Eye (tissue), 1 donor: Measurements from ENCODE around the gene TMEM39A.
A peak's percentile ranks its signal among the peaks of the same experiment; 100 is the strongest.

Source experiments
- DNase-seq: peaks from one replicate; pipeline ENCODE4 v3.0.0-alpha.2; 2015

TMEM39A gene

GRCh38 chr3:119444590-119444989, 18.8 kb downstream of the TMEM39A start:
- no peak for DNase-seq

- no peak for DNase-seq
Measured at GRCh38 chr3:119443179-119443578, 20.2 kb downstream of the TMEM39A start.

GRCh38 chr3:119437691-119438258, 25.6 kb downstream of the TMEM39A start:
- no peak for DNase-seq

- no peak for DNase-seq
Measured at GRCh38 chr3:119436977-119437376, 26.4 kb downstream of the TMEM39A start.

- no peak for DNase-seq
Measured at GRCh38 chr3:119434703-119435102, 28.7 kb downstream of the TMEM39A start.

- no peak for DNase-seq
Measured at GRCh38 chr3:119433613-119434325, 29.6 kb downstream of the TMEM39A start.

- DNase-seq, result peak; percentile 20
Measured at GRCh38 chr3:119428538-119428937, 34.9 kb downstream of the TMEM39A start.

GRCh38 chr3:119427669-119428068, 35.7 kb downstream of the TMEM39A start:
- DNase-seq, result peak; percentile 67

- DNase-seq, result no peak
Measured at GRCh38 chr3:119420196-119420595, 43.2 kb downstream of the TMEM39A start.

GRCh38 chr3:119418641-119419040, 44.8 kb downstream of the TMEM39A start:
- no peak for DNase-seq

- no peak for DNase-seq
Measured at GRCh38 chr3:119417771-119418512, 45.5 kb downstream of the TMEM39A start.

GRCh38 chr3:119416873-119417272, 46.5 kb downstream of the TMEM39A start:
- no peak for DNase-seq

- DNase-seq, result no peak
Measured at GRCh38 chr3:119413603-119414280, 49.7 kb downstream of the TMEM39A start.

- no peak for DNase-seq
Measured at GRCh38 chr3:119409844-119410243, 53.6 kb downstream of the TMEM39A start.

- no peak for DNase-seq
Measured at GRCh38 chr3:119408243-119408950, 55.0 kb downstream of the TMEM39A start.

- no peak for DNase-seq
Measured at GRCh38 chr3:119405315-119405714, 58.1 kb downstream of the TMEM39A start.

- DNase-seq, result peak; percentile 7
Measured at GRCh38 chr3:119403201-119403600, 60.2 kb downstream of the TMEM39A start.

GRCh38 chr3:119402791-119403190, 60.6 kb downstream of the TMEM39A start:
- DNase-seq, result no peak

- no peak for DNase-seq
Measured at GRCh38 chr3:119401503-119402440, 61.6 kb downstream of the TMEM39A start.

- DNase-seq, result no peak
Measured at GRCh38 chr3:119401069-119401468, 62.3 kb downstream of the TMEM39A start.

- no peak for DNase-seq
Measured at GRCh38 chr3:119400466-119400865, 62.9 kb downstream of the TMEM39A start.

- DNase-seq, result no peak
Measured at GRCh38 chr3:119396870-119397269, 66.5 kb downstream of the TMEM39A start.
